A549 treated with CpdA at 1 μM for 4 hours (cell line): ENCODE data around the gene OR2A42. TPM values are rescaled to one million over a fixed set of nuclear protein-coding genes. Genes with fewer than 3 reads are reported as not detected.

Experiments
- total RNA-seq: library from RNA; stranded (reverse); fragments of 200-300 nt; extraction: Qiagen RNA extraction; gene quantifications from 5 replicates; pipeline ENCODE4 v1.2.3, GENCODE V29; 2022; ENCODE audit warnings: low read depth

Gene OR2A42, protein sequence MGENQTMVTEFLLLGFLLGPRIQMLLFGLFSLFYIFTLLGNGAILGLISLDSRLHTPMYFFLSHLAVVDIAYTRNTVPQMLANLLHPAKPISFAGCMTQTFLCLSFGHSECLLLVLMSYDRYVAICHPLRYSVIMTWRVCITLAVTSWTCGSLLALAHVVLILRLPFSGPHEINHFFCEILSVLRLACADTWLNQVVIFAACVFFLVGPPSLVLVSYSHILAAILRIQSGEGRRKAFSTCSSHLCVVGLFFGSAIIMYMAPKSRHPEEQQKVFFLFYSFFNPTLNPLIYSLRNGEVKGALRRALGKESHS
- not detected in 5 replicates for total RNA-seq

DNA sequence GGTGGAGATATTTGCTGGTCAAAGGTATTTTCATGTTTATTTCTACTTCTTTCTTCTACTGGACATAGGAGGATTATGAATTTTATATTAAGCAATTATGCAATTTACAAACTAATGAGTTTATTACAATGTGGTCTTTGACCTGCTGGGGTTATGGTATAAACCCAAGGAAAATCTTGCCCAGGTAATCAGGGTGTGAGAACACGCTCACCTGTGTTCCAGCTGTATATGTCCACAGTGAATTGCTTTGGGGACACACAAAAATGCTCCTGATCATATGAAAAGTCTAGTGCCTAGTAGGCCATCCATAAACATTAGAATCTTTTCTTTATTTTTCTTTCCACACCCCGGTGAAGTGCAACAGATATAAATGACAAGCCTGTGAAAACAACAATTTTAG is at the start of gene OR2A42:
OR2A42 (minus strand) TSS at position 241 of the 400 bp plus-strand sequence. CDS start 6,762 bp downstream, outside the sequence.

DNA sequence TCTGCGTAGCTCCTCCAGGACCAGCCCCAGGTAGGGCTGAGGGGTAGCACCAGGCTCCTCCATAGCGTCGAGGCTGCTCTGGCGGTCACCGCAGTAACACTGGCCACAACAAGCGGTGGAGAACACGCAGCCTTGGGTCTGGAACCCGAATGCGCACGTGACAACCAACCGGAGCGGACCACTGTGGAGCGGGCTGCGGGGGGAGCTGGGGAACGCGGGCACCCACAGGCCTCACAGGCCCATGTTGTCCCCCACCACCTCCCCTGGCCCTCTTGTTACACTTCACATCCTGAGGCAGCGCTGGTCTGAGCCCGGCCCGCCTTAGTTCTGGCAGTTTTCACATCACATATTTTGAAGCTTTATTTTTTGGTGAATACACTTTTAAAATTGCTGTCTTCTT is 29.8 kb upstream of the OR2A42 start, which contains the start of gene CTAGE8:
CTAGE8 (minus strand) TSS at position 101 of the 400 bp plus-strand sequence; CDS start at position 63, 38 bp downstream.

DNA sequence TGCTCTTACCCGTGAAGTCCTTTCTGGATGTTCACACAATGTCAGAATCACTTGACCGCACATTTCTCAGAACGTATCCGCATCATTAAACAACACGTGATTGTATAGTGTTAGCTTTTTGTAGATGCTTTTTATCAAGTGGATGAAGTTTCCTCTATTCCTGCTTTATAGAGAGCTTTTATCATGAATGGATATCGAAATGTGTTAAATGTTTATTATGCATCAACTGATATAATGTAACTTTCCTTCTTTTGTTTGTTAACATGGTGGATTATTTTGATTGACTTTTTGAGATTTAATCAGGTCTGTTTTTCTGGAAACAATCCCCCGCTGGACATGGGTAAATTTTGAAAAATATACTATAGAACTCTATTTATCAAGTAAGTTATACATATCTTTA is 25.3 kb upstream of the OR2A42 start, which contains the start of gene OR2A7:
OR2A7 (minus strand) TSS at position 101 of the 400 bp plus-strand sequence. CDS start 5,164 bp downstream, outside the sequence.

DNA sequence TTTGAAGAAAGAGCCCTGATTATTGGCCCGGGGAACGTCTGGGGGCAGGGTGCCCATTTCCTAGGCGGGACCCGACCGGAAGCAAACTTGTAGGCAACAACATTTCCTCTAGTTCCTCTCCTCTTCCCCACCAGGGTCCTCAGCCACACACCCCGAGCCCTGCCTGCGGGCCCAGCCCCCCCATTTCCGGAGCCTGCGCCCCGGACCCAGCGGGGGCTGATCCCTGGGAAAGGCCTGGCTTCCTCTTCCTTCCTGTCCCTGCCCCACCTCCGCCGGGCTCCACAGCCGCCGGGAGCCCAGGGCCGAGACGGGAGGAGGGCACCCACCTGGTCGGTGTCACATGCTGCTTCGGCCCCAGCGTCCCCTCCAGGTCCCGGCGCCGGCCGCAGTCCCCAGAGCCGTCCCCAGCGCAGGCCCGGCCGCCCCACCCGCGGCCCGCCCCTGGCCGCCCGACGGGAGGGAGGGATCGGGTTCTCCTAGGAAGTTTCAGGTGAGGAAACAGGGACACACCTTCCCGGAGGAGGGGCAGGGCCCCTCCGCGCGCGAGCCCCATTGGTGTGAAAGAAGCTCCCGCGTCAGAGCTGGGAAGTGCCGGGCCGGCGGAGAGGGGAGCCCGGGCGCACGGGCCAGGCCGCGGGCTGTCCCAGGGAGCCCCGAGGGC is 44.1 kb downstream of the OR2A42 start, which contains the start of gene ARHGEF35:
ARHGEF35 (minus strand) TSS at position 622 of the 661 bp plus-strand sequence. CDS start 7,450 bp downstream, outside the sequence.

DNA sequence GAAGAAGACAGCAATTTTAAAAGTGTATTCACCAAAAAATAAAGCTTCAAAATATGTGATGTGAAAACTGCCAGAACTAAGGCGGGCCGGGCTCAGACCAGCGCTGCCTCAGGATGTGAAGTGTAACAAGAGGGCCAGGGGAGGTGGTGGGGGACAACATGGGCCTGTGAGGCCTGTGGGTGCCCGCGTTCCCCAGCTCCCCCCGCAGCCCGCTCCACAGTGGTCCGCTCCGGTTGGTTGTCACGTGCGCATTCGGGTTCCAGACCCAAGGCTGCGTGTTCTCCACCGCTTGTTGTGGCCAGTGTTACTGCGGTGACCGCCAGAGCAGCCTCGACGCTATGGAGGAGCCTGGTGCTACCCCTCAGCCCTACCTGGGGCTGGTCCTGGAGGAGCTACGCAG is 56.2 kb downstream of the OR2A42 start, which contains the start of gene CTAGE4:
CTAGE4 (plus strand) TSS at position 301 of the 400 bp plus-strand sequence; CDS start at position 339, 38 bp downstream.

Other genes with a start within 250 kb of the OR2A42 start
- gene OR6B1, start 239.3 kb downstream of the OR2A42 start, total RNA-seq = not detected in 5 replicates
- not detected in 5 replicates for gene OR2A5, start 190.7 kb downstream of the OR2A42 start, total RNA-seq
- gene OR2A25, start 169.8 kb downstream of the OR2A42 start, total RNA-seq = not detected in 5 replicates
- gene OR2A12, start 153.3 kb downstream of the OR2A42 start, total RNA-seq = not detected in 5 replicates
- not detected in 5 replicates for gene OR2A2, start 130.0 kb downstream of the OR2A42 start, total RNA-seq
- gene OR2A14, start 116.4 kb downstream of the OR2A42 start, total RNA-seq = not detected in 5 replicates
- not detected in 5 replicates for gene CTAGE4, start 56.1 kb downstream of the OR2A42 start, total RNA-seq
- gene ARHGEF35, start 43.8 kb downstream of the OR2A42 start, total RNA-seq = 0.22 to 0.40 TPM (median 0.27 TPM) in 5 replicates
- gene OR2A7, start 25.2 kb upstream of the OR2A42 start, total RNA-seq = not detected in 5 replicates
- gene CTAGE8, start 29.7 kb upstream of the OR2A42 start, total RNA-seq = 0.03 to 0.08 TPM in 2 of 5 replicates, not detected in the others
- not detected in 5 replicates for gene OR2A1, start 72.8 kb upstream of the OR2A42 start, total RNA-seq
- 1.2 to 2.1 TPM (median 1.7 TPM) in 5 replicates for gene ARHGEF5, start 115.8 kb upstream of the OR2A42 start, total RNA-seq
- gene NOBOX, start 164.1 kb upstream of the OR2A42 start, total RNA-seq = not detected in 5 replicates